Stimulated activated CD8-positive, alpha-beta memory T cell treated with anti-CD3 and anti-CD28 coated beads, Interleukin-4, amount 100 ng/mL, for 1 hour (primary cell): ENCODE data around the gene CCN6.
"Not testable (repeated sequence)": the region's sequence is repeated elsewhere in the genome, so short reads cannot be mapped to it uniquely, and the experiment has no call there.

Source experiments
- DNase-seq, 2 donors: peaks; one replicate each; pipeline ENCODE4 v3.0.0-alpha.2; 2020; ENCODE audit warnings: low read depth in 2 of 2, low spot score in 1 of 2

CCN6 gene

GRCh38 chr6:112049026-112049799 lies 4.7 kb upstream of the CCN6 start:
- no peak for DNase-seq

GRCh38 chr6:112049996-112050395 lies 3.9 kb upstream of the CCN6 start:
- DNase-seq: no peak

- DNase-seq: no peak
Observed at GRCh38 chr6:112050429-112050828, 3.5 kb upstream of the CCN6 start.

- DNase-seq: not testable (repeated sequence)
Observed at GRCh38 chr6:112051251-112051740, 2.6 kb upstream of the CCN6 start.

- no peak for DNase-seq
Observed at GRCh38 chr6:112054555-112055190, 769 bp downstream of the CCN6 start.

GRCh38 chr6:112058243-112059032 lies 4.5 kb downstream of the CCN6 start:
- DNase-seq: no peak

- DNase-seq: no peak
Observed at GRCh38 chr6:112061605-112062004, 7.7 kb downstream of the CCN6 start.

GRCh38 chr6:112062966-112063365 lies 9.1 kb downstream of the CCN6 start:
- DNase-seq: no peak

- no peak for DNase-seq
Observed at GRCh38 chr6:112065426-112065986, 11.6 kb downstream of the CCN6 start.

GRCh38 chr6:112066606-112067005 lies 12.7 kb downstream of the CCN6 start:
- DNase-seq: no peak

- DNase-seq: no peak
Observed at GRCh38 chr6:112081569-112081968, 27.7 kb downstream of the CCN6 start.

- DNase-seq: no peak
Observed at GRCh38 chr6:112085286-112086065, 31.6 kb downstream of the CCN6 start.

GRCh38 chr6:112086744-112087135 lies 32.8 kb downstream of the CCN6 start:
- DNase-seq: no peak

GRCh38 chr6:112087136-112087911 lies 33.4 kb downstream of the CCN6 start, which contains the start of the genes FAM229B and TUBE1:
Gene FAM229B, plus strand, starts transcription at chr6:112087591. Its CDS starts 11,693 bp downstream, at chr6:112099284.
Gene TUBE1, minus strand, starts transcription at chr6:112087482. Its CDS starts 48 bp downstream, at chr6:112087434.
- peak; percentile 68 to 78 for DNase-seq

GRCh38 chr6:112087916-112088315 lies 34.0 kb downstream of the CCN6 start:
- no peak for DNase-seq

- no peak for DNase-seq
Observed at GRCh38 chr6:112096901-112097300, 43.0 kb downstream of the CCN6 start.

GRCh38 chr6:112100561-112100960 lies 46.7 kb downstream of the CCN6 start:
- no peak for DNase-seq

- DNase-seq: not testable (repeated sequence)
Observed at GRCh38 chr6:112106026-112106425, 52.1 kb downstream of the CCN6 start.

- no peak for DNase-seq
Observed at GRCh38 chr6:112106562-112106961, 52.7 kb downstream of the CCN6 start.

- DNase-seq: no peak
Observed at GRCh38 chr6:112109262-112109661, 55.4 kb downstream of the CCN6 start.
